IPS DF 6.9 (cell line): Measurements from ENCODE around the gene PRDM15.

Source experiments
- DNase-seq: peaks from one replicate; pipeline ENCODE4 v3.0.0-alpha.2; 2013; ENCODE audit warnings: low read depth, low spot score
- H3K27ac ChIP-seq: one replicate; pipeline ENCODE4 v1.5.1; 2013; ENCODE audit warnings: low read length, control low read depth
- H3K27me3 ChIP-seq: 2 replicates; pipeline ENCODE4 v1.6.1; 2013; ENCODE audit warnings: mild to moderate bottlenecking, low read length; ENCODE audit not compliant: control insufficient read depth, insufficient read depth
- H3K36me3 ChIP-seq: 2 replicates; pipeline ENCODE4 v1.6.1; 2013; ENCODE audit warnings: low read length; ENCODE audit not compliant: control insufficient read depth, insufficient read depth
- H3K4me1 ChIP-seq: 2 replicates; pipeline ENCODE4 v1.6.1; 2013; ENCODE audit warnings: low read length; ENCODE audit not compliant: control insufficient read depth, insufficient read depth
- H3K4me3 ChIP-seq: 2 replicates; pipeline ENCODE4 v1.5.1; 2013; ENCODE audit warnings: mild to moderate bottlenecking, low read length
- H3K9me3 ChIP-seq: 2 replicates; pipeline ENCODE4 v1.6.1; 2013; ENCODE audit warnings: low read length, inconsistent platforms; ENCODE audit not compliant: control insufficient read depth, insufficient read depth
- WGBS: extraction: QIAGEN DNeasy Blood & Tissue Kit; methylation state at CpG from one replicate; pipeline ENCODE4 v1.1.7; 2013; ENCODE audit warnings: mixed read lengths, missing lambda C conversion rate; ENCODE audit not compliant: insufficient read length, insufficient coverage; 5-methylcytosine and 5-hydroxymethylcytosine counted together

The PRDM15 gene

DNA sequence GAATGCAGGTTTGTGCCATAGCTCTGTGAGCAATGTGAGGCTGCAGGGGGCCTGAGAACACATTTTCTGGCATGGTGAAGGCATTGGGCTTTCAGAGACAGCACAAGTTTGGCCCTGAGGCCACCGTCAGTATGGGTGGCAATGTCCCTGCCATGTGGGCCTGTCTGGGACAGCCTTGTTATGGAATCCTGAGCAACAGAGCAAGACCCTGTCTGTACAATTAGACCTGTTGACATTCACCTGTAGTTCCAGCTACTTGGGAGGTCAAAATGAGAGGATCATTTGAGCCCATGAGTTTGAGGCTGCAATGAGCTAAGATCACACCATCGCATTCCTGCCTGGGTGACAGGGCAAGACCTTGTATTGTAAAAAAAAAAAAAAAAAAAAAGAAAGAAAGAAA, 35.6 kb downstream of the PRDM15 start:
- Histone ChIP-seq H3K36me3 (no peaks in the 10 kb centered on the region), H3K27ac (no peak overlapping the region), H3K4me1 (peaks cover 5% of the 10 kb centered on the region; the same call in 1 of the 2 replicates), H3K27me3 (no peaks in the 10 kb centered on the region), H3K4me3 (no peak overlapping the region), H3K9me3 (no peaks in the 10 kb centered on the region)
- WGBS = no CpG with 5 or more reads among the region's 2 CpGs
- DNase-seq = no peak

DNA sequence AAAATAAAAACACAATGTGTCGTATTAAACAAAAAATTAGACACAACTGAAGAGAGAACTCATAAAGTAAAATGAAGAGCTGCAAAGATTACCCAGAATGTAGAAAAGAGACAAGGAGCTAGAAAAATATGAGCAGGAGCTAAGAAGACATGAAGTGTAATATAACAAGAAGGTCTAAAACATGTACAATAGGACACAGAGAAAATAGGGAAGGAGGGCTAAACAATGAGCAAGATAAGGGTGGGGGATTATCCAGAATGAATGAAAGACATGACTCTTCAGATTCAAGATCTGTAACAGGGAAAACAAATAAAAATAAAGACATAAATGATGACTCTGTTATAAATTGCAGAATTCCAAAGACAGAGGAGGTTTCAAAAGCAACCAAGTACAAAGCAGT, 38.3 kb downstream of the PRDM15 start:
- Histone ChIP-seq H3K27ac (no peak overlapping the region), H3K4me3 (no peak overlapping the region), H3K9me3 (no peaks in the 10 kb centered on the region), H3K27me3 (no peaks in the 10 kb centered on the region), H3K36me3 (peaks cover 6% of the 10 kb centered on the region), H3K4me1 (peaks cover 7% of the 10 kb centered on the region; the same call in 1 of the 2 replicates)
- WGBS = no CpG with 5 or more reads among the region's 1 CpG
- no peak for DNase-seq

DNA sequence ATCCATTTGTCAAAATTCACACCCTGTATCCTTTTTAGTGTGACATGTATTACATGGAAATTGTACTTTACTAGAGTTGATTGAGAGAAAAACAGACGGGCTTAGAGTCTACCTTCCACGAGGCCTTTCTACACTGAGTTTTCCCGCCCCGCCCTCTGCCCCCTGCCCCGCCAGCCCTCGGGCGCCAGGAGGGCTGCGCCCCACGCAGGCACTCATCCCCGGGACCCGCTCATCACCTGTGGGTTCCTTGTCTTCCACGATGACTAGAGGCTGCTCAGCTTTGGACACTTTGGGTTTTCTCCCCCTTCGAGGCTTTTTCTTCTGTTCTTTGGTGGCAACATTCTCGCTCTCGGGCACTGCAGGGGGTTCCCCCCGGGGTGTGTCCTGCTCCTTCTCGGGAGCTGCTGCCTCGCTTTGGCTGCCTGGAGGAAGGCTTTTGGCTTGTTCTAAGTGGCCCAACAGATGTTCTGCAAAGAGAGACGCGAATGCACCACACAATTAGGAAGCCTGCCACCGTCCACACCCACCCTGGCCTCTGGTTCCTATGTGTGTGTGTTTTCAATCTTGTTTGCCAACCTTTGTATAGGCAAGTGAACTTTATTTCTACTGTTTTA, 39.6 kb downstream of the PRDM15 start:
- H3K27ac ChIP-seq = no peak overlapping the region
- no peak overlapping the region for H3K4me3 ChIP-seq
- no CpG with 5 or more reads among the region's 21 CpGs for WGBS
- H3K9me3 ChIP-seq = no peaks in the 10 kb centered on the region
- peaks cover 4% of the 10 kb centered on the region; the same call in 1 of the 2 replicates for H3K4me1 ChIP-seq
- peaks cover 6% of the 10 kb centered on the region for H3K36me3 ChIP-seq
- no peaks in the 10 kb centered on the region for H3K27me3 ChIP-seq
- DNase-seq = no peak

DNA sequence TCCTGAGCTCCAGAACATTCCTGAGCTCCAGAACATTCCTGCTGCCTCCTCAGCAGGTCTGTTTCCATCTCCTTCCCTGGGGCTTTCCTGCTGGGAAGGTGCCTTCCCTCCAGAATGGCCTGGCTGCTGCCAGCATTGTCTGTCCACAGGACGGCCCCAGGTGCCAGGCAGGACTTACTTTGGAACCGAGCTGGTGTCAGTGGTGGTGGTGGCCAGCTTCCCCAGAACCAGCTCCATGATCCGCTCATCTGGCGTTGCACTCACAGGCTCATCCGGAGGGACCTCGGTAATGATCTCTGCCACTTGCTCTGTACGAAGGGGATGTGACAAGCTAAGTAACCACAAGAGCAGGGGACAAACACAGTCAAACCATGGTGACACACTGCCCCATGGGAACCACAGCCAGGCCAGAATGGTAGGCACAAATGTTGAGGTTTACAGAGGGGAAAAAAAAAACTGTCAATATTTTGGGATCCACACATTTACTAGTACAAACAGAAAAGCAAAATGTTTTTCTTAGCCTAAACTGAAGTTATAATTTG, 41.3 kb downstream of the PRDM15 start:
- Histone ChIP-seq H3K27me3 (no peaks in the 10 kb centered on the region), H3K36me3 (peaks cover 6% of the 10 kb centered on the region), H3K4me1 (0 out of 2 replicates have a peak, but pooled peaks cover 2% of the 10 kb centered on the region), H3K27ac (no peak overlapping the region), H3K4me3 (no peak overlapping the region; the same call in 1 of the 2 replicates), H3K9me3 (no peaks in the 10 kb centered on the region)
- no CpG with 5 or more reads among the region's 7 CpGs for WGBS
- DNase-seq = no peak

DNA sequence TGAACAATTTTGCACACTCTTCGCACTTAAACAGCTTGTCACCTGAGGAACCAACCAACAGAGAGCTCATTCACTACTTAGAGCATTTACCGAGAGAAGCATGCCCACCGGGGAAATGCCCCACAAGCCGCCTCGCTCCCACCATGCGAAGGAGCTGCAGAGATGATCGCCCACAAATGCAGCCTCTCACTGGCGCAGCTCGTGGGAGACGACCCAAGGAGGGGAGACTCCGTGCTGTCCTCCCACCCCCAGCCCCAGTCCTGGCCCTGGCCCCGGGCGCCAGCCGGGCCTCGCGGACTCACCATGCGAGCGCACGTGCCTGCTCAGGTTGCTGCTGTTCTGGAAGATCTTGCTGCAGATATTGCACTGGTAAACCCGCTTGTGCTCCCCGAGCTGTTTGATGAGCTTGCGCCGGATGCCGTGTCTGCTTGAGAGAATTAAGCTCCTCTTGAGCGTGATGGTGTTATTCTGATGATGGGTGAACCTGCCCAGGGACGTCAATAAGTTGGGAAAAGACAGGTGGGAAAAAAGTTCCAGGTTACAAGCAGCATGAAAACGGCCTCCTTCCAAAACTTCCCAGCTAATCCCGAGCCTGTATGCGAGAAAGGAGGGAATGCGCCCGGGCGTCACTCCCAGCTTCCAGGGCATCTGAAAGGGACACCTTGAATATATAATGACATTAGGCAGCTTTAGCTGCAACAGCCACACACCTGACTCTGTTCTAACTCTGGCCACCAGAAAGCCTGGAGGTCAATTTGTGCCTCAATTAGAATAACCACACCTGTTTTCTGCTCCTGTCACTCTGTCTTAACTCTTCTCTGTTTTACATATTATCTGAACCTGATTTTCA, 42.8 kb downstream of the PRDM15 start:
- Histone ChIP-seq H3K9me3 (no peaks in the 10 kb centered on the region), H3K36me3 (peaks cover 6% of the 10 kb centered on the region), H3K27ac (no peak overlapping the region), H3K4me3 (no peak overlapping the region), H3K4me1 (0 out of 2 replicates have a peak, but pooled peaks cover 2% of the 10 kb centered on the region), H3K27me3 (no peaks in the 10 kb centered on the region)
- WGBS = no CpG with 5 or more reads among the region's 32 CpGs
- no peak for DNase-seq

DNA sequence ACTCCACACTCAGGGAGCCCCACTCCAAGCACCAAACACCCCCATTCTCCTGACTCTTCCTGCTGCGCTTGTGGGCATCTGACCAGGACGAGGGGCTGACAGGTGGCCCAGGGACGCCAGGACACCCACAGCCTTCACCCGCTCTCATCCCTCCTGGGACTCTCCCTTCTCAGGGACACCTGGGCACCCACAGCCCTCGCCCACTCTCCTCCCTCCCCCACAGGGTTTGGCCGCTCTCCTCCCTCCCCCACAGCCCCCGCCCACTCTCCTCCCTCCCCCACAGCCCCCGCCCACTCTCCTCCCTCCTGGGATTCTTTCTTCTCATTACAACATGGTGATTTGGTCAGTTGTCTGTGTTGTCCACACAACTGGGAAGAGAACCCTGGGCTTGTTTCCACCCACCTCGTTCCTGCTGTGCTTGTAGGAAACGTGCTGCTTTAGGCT, 43.4 kb downstream of the PRDM15 start:
- no peak overlapping the region for H3K4me3 ChIP-seq
- no peaks in the 10 kb centered on the region for H3K9me3 ChIP-seq
- H3K36me3 ChIP-seq = peaks cover 6% of the 10 kb centered on the region
- H3K27me3 ChIP-seq = no peaks in the 10 kb centered on the region
- 0 out of 2 replicates have a peak, but pooled peaks cover 2% of the 10 kb centered on the region for H3K4me1 ChIP-seq
- no peak for DNase-seq
- no CpG with 5 or more reads among the region's 10 CpGs for WGBS
- H3K27ac ChIP-seq = no peak overlapping the region

DNA sequence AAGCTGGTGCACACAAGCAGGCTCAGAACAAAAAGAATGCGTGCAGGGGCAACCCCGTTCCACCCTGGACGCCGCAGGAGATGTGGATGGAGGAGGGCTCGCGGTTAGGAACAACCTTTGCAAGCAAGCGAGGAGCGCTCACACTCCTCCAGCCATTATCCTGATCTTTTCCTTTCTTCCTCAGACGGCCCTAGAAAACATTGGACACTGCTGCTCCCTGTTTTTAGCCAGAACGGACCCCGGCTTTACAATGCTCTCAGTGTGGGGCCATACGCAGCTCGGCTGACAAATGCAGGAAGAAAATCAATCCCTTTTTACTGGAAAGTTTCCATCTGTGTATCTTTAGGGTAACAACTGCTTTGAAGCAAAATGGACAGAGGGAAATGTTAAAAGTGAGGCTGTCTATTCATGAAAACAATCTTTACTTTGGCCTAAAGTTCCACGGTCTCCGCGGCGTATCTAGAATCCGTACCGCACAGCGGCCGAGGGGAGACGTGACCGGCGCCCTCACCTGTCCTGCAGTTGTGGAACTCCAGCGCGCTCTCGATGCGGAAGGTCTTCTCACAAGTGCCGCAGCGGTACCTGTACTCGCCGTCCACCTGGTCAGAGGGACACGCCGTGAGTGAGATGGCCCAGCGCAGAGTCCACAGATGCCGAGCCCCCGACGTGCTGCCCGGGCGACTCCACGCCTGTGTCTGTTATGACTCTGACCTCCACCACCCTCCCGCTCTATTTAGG, 44.0 kb downstream of the PRDM15 start:
- Histone ChIP-seq H3K4me3 (no peak overlapping the region), H3K9me3 (no peaks in the 10 kb centered on the region), H3K36me3 (peaks cover 6% of the 10 kb centered on the region), H3K27me3 (no peaks in the 10 kb centered on the region), H3K27ac (no peak overlapping the region), H3K4me1 (0 out of 2 replicates have a peak, but pooled peaks cover 2% of the 10 kb centered on the region)
- no CpG with 5 or more reads among the region's 42 CpGs for WGBS
- DNase-seq = no peak

DNA sequence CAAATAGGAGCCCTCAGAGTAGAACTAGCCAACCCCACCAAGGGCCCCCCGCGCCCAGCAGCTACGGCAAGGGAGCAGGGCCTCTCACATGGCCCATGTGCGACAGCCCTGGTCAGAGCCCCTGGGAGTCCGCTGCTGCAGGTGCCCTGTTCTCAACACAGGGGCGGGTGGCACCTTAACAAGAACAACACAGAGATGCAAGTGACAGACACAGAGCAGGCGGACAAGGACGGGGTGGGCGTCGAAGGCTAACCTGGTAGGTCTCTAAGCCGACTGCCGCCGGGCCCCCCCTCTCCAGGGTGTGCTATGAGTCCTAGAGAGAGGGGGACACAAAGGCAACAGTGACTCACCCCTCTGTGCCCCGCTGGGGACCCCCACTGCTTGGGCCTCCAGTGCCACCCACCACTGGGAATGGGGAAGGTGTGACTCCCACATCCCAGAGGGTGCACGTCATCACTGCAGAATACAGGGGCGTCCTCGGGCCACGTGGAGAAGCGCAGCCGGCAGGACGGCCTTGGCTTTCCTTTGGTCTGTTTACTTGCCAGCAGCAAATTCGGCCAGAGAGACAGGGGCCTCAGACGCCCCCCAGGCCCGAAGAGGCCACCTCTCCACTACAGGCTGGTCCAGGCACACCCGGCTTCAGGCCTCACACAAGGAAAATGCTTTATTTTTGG, 44.8 kb downstream of the PRDM15 start:
- Histone ChIP-seq H3K4me3 (no peak overlapping the region), H3K27ac (no peak overlapping the region)

DNA sequence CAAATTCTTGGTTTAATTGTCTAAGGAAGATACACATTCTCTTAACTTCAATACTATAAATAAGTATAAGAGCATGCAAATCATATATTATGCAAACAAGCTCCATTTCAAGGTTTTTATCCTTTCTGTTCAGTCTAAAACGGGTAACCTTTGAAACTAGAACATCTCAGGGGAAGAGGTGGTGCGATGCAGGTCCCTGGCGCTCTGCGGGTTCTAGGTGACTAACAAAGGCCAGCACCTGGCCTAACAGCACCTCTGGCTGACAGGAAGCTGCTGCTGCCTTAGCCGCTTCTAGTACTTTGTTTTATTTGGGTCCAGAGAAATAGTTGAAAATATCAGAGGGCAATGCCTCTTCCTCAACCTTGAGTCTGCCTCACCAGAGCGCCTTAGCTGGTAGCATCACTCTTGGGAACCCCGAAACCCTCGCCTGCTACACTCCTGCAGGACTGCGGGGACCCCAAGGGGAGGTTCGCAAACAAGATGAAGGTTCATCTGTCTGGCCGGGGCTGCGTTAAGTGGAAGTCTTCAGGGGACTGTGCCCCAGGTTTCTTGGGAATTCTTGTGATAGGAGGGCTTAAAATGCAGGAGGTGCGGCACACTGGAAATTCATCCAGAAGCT, 45.5 kb downstream of the PRDM15 start:
- no peak for DNase-seq
- WGBS = no CpG with 5 or more reads among the region's 13 CpGs
- Histone ChIP-seq H3K36me3 (peaks cover 6% of the 10 kb centered on the region), H3K27ac (no peak overlapping the region), H3K27me3 (no peaks in the 10 kb centered on the region), H3K9me3 (no peaks in the 10 kb centered on the region), H3K4me3 (no peak overlapping the region), H3K4me1 (0 out of 2 replicates have a peak, but pooled peaks cover 2% of the 10 kb centered on the region)

More for the DNA sequence above, 44.8 kb downstream of the PRDM15 start:
- WGBS = no CpG with 5 or more reads among the region's 25 CpGs
- Histone ChIP-seq H3K9me3 (no peaks in the 10 kb centered on the region), H3K36me3 (peaks cover 6% of the 10 kb centered on the region), H3K4me1 (0 out of 2 replicates have a peak, but pooled peaks cover 2% of the 10 kb centered on the region), H3K27me3 (no peaks in the 10 kb centered on the region)
- no peak for DNase-seq
